OCI-LY7 (cell line): ENCODE measurements around the gene METTL18. TPM values are rescaled to one million over a fixed set of nuclear protein-coding genes. Genes with fewer than 3 reads are reported as not detected.
"Not testable (repeated sequence)": the region's sequence is repeated elsewhere in the genome, so short reads cannot be mapped to it uniquely, and the experiment has no call there.

Experiments
- BruUV-seq: library from RNA; stranded (reverse); fragments of 400-500 nt; replicated peaks from 2 replicates; lab custom pipeline; 2021; lab: Mats Ljungman, UMichigan
- CTCF ChIA-PET: fragments of 300-600 bp; sonication (Branson Sonifier 250); formaldehyde crosslinking; loops from one replicate; lab custom pipeline; 2022; ENCODE audit warnings: antibody characterized with exemption; ENCODE audit not compliant: unreplicated experiment; lab: Charles Lee
- POLR2A ChIA-PET: fragments of 300-600 bp; sonication (Branson Sonifier 250); formaldehyde crosslinking; loops from one replicate; lab custom pipeline; 2022; ENCODE audit warnings: antibody characterized with exemption; lab: Charles Lee
- DNase-seq: peaks from one replicate; pipeline ENCODE4 v3.0.0-alpha.2; 2015; ENCODE audit warnings: low spot score
- H2AFZ ChIP-seq: fragments of 200-600 bp; sonication (generic), shearing (Covaris generic); 2 replicates; pipeline ENCODE4 v1.6.1; 2014; ENCODE audit warnings: mild to moderate bottlenecking, antibody characterized with exemption, low read length, moderate library complexity
- H3K27ac ChIP-seq: fragments of 200-600 bp; sonication (generic); 2 replicates; pipeline ENCODE4 v1.5.1; 2014; ENCODE audit warnings: mixed run types, low read depth, mild to moderate bottlenecking, moderate library complexity, low read length, inconsistent platforms; ENCODE audit not compliant: poor library complexity, severe bottlenecking
- H3K36me3 ChIP-seq: fragments of 200-600 bp; sonication (generic); 2 replicates; pipeline ENCODE4 v1.6.1; 2014; ENCODE audit warnings: mild to moderate bottlenecking, antibody characterized with exemption, low read length, moderate library complexity, mixed read lengths; ENCODE audit not compliant: insufficient read depth
- H3K4me1 ChIP-seq: fragments of 200-600 bp; sonication (generic); 2 replicates; pipeline ENCODE4 v1.5.1; 2014; ENCODE audit warnings: mild to moderate bottlenecking, low read length; ENCODE audit not compliant: insufficient read depth, poor library complexity, severe bottlenecking
- H3K4me2 ChIP-seq: fragments of 200-600 bp; sonication (generic); 2 replicates; pipeline ENCODE4 v1.6.1; 2014; ENCODE audit warnings: mild to moderate bottlenecking, low read length
- H3K4me3 ChIP-seq: fragments of 200-600 bp; sonication (generic); 2 replicates; pipeline ENCODE4 v1.5.1; 2014; ENCODE audit warnings: mild to moderate bottlenecking, low read depth, low read length; ENCODE audit not compliant: poor library complexity, severe bottlenecking
- H3K79me2 ChIP-seq: fragments of 200-600 bp; sonication (generic); 2 replicates; pipeline ENCODE4 v1.6.1; 2016; ENCODE audit warnings: low read depth, mild to moderate bottlenecking, low read length, moderate library complexity, mixed read lengths; ENCODE audit not compliant: insufficient read depth
- H3K9me2 ChIP-seq: fragments of 200-600 bp; sonication (generic); 2 replicates; pipeline ENCODE4 v1.6.1; 2016; ENCODE audit warnings: mild to moderate bottlenecking, low read length, mixed read lengths; ENCODE audit not compliant: insufficient read depth
- H3K9me3 ChIP-seq: fragments of 200-600 bp; sonication (generic); 2 replicates; pipeline ENCODE4 v1.6.1; 2014; ENCODE audit warnings: mild to moderate bottlenecking, mixed run types, low read length, mixed read lengths
- H4K20me1 ChIP-seq: fragments of 200-600 bp; sonication (generic); 2 replicates; pipeline ENCODE4 v1.6.1; 2014; ENCODE audit warnings: mild to moderate bottlenecking, antibody characterized with exemption, low read length, moderate library complexity, mixed read lengths; ENCODE audit not compliant: insufficient read depth
- CTCF ChIP-seq: fragments of 200-600 bp; sonication (generic); conservative IDR thresholded peaks from 2 replicates; pipeline ENCODE4 v1.5.1; 2014; ENCODE audit warnings: mild to moderate bottlenecking, antibody characterized with exemption, low read length, moderate library complexity, mixed read lengths
- EZH2phosphoT487 ChIP-seq: fragments of 200-600 bp; sonication (generic); IDR thresholded peaks from 2 replicates; pipeline ENCODE4 v1.6.1; 2018; ENCODE audit warnings: low read depth, borderline replicate concordance, mild to moderate bottlenecking, mixed run types, antibody characterized with exemption, low read length, moderate library complexity, mixed read lengths
- intact Hi-C: fragments of 100-400 bp; cut with micrococcal nuclease; formaldehyde crosslinking; loops from one replicate; pipeline ENCODE4 v1.10.0; 2022; ENCODE audit not compliant: unreplicated experiment
- total RNA-seq, 2 experiments: library from RNA; depleted of rRNA in 1 of 2; stranded (reverse); fragments of >200 nt in 1 of 2; shearing (Covaris generic) in 1 of 2; gene quantifications; 2 replicates each; pipeline ENCODE4 v1.2.3, GENCODE V29; 2014 to 2022

The METTL18 gene
- total RNA-seq, 2 experiments from 2014 or later, result 8.7 to 12.6 TPM

DNA sequence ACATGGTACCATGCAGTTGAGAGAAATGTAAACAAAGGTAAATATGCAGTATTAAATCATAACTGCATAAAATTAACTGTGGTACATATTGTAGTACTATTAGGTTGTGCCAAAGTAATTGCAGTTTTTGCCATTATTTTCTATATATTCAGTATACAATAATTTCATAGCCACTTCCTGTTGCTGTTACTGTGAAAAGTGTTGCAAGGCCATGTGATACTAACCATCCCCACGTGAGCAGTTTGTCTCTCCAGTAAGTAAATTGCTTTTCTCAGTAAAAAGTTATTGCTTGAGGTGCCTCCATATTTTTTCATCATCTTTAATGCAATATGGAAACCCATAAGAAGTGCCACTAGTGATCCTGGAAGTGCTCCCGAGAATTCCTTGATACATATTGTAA lies 19.6 kb upstream of the METTL18 start:
- Histone ChIP-seq H3K4me2 (no peak overlapping the region), H3K4me1 (no peaks in the 10 kb centered on the region), H3K79me2 (peaks cover 4% of the 10 kb centered on the region; the same call in 1 of the 2 replicates), H3K36me3 (peaks cover 95% of the 10 kb centered on the region), H3K27ac (no peak overlapping the region), H3K4me3 (no peak overlapping the region), H2AFZ (no peak overlapping the region), H3K9me3 (peaks cover 26% of the 10 kb centered on the region), H4K20me1 (no peaks in the 10 kb centered on the region), H3K9me2 (no peaks in the 10 kb centered on the region)
- intact Hi-C loops, result no loop called here
- BruUV-seq, result no TSS peak
- ChIA-PET POLR2A (no interaction called here), CTCF (no interaction called here)
- no peak for DNase-seq
- TF ChIP-seq CTCF, result no peak
- TF ChIP-seq EZH2phosphoT487, result no peak

GRCh38 chr1:169812131-169812530 lies 17.4 kb upstream of the METTL18 start:
- no peak for DNase-seq
- no peaks in the 10 kb centered on the region for H3K4me1 ChIP-seq
- H4K20me1 ChIP-seq, result no peaks in the 10 kb centered on the region
- no peak overlapping the region for H3K4me2 ChIP-seq
- no peak overlapping the region for H3K4me3 ChIP-seq
- ChIA-PET POLR2A (no interaction called here), CTCF (no interaction called here)
- intact Hi-C loops, result no loop called here
- H3K36me3 ChIP-seq, result peaks cover 96% of the 10 kb centered on the region
- no peak overlapping the region for H2AFZ ChIP-seq
- H3K9me3 ChIP-seq, result peaks cover 24% of the 10 kb centered on the region
- no peaks in the 10 kb centered on the region for H3K9me2 ChIP-seq
- H3K79me2 ChIP-seq, result peaks cover 4% of the 10 kb centered on the region; the same call in 1 of the 2 replicates
- BruUV-seq, result no TSS peak
- no peak overlapping the region for H3K27ac ChIP-seq
- TF ChIP-seq CTCF (no peak), EZH2phosphoT487 (no peak)

GRCh38 chr1:169811418-169812035 lies 16.8 kb upstream of the METTL18 start:
- Histone ChIP-seq H3K9me3 (peaks cover 18% of the 10 kb centered on the region), H3K36me3 (peaks cover 96% of the 10 kb centered on the region)
- H3K4me1 ChIP-seq, H3K4me2 ChIP-seq, H4K20me1 ChIP-seq, H2AFZ ChIP-seq, H3K79me2 ChIP-seq, POLR2A ChIA-PET, intact Hi-C loops, H3K4me3 ChIP-seq, H3K9me2 ChIP-seq, H3K27ac ChIP-seq, CTCF ChIA-PET, DNase-seq, BruUV-seq: not testable (repeated sequence)
